Activated CD8-positive, alpha-beta T cell treated with anti-CD3 and anti-CD28 coated beads, Interleukin-2, amount 10 ng/mL, durations not matched to agents 7 days and 5 days (primary cell): ENCODE data around the gene MRS2. TPM values are rescaled to one million over a fixed set of nuclear protein-coding genes. Genes with fewer than 3 reads are reported as not detected.
A peak's percentile ranks its signal among the peaks of the same experiment; 100 is the strongest.
"Not testable (repeated sequence)": the region's sequence is repeated elsewhere in the genome, so short reads cannot be mapped to it uniquely, and the experiment has no call there.

ENCODE experiments used
- ATAC-seq: fragments of 150-1000 bp; cut with Tn5 transposase; one replicate; pipeline ENCODE4 v1.10.0; 2021; ENCODE audit warnings: moderate library complexity
- CTCF ChIA-PET: fragments of 350-600 bp; sonication (Branson Sonifier 250); formaldehyde crosslinking; loops from one replicate; lab custom pipeline; 2021; ENCODE audit warnings: antibody characterized with exemption; lab: Charles Lee
- POLR2A ChIA-PET: fragments of 350-600 bp; sonication (Branson Sonifier 250); formaldehyde crosslinking; loops from one replicate; lab custom pipeline; 2021; ENCODE audit warnings: antibody characterized with exemption; lab: Charles Lee
- DNase-seq: peaks from one replicate; pipeline ENCODE4 v3.0.0-alpha.2; 2020
- H3K27ac Mint-ChIP-seq: one replicate; pipeline ENCODE4 v1.8.0; 2021; ENCODE audit warnings: mild to moderate bottlenecking, mixed read lengths
- H3K27me3 Mint-ChIP-seq: one replicate; pipeline ENCODE4 v1.8.0; 2021; ENCODE audit warnings: low read depth, mixed read lengths
- H3K36me3 Mint-ChIP-seq: one replicate; pipeline ENCODE4 v1.8.0; 2021; ENCODE audit warnings: low read depth, mixed read lengths
- H3K4me1 Mint-ChIP-seq: one replicate; pipeline ENCODE4 v1.8.0; 2021; ENCODE audit warnings: low read depth, mixed read lengths
- H3K4me3 Mint-ChIP-seq: one replicate; pipeline ENCODE4 v1.8.0; 2021; ENCODE audit warnings: mild to moderate bottlenecking, mixed read lengths
- H3K9me3 Mint-ChIP-seq: one replicate; pipeline ENCODE4 v1.8.0; 2022; ENCODE audit warnings: mixed read lengths; ENCODE audit not compliant: insufficient read depth
- total RNA-seq, 2 experiments: library from RNA; stranded (reverse); gene quantifications; one replicate each; pipeline ENCODE4 v1.2.3, GENCODE V29; 2021

MRS2 gene
- total RNA-seq, 2 experiments from 2014 or later: 20.3 to 21.3 TPM

- Mint-ChIP-seq H3K9me3 (no peaks in the 10 kb centered on the region), H3K27me3 (peaks cover 12% of the 10 kb centered on the region), H3K27ac (no peak overlapping the region), H3K4me3 (no peak overlapping the region), H3K36me3 (no peaks in the 10 kb centered on the region), H3K4me1 (no peaks in the 10 kb centered on the region)
- no peak for ATAC-seq
- ChIA-PET POLR2A (no interaction called here), CTCF (no interaction called here)
- DNase-seq: no peak
Measured at GRCh38 chr6:24376871-24377270, 25.9 kb upstream of the MRS2 start.

GRCh38 chr6:24378473-24379097 lies 24.2 kb upstream of the MRS2 start:
- CTCF ChIA-PET: interaction anchor here (0.7 kb wide), 1 partner anchor 48 kb away, joined by 3 read pairs; no protein-coding TSS in a partner anchor
- Mint-ChIP-seq H3K27ac (no peak overlapping the region), H3K4me1 (no peaks in the 10 kb centered on the region), H3K4me3 (no peak overlapping the region), H3K36me3 (no peaks in the 10 kb centered on the region), H3K9me3 (no peaks in the 10 kb centered on the region), H3K27me3 (peaks cover 12% of the 10 kb centered on the region)
- POLR2A ChIA-PET: no interaction called here
- ATAC-seq: no peak
- no peak for DNase-seq

- H3K27me3 Mint-ChIP-seq: peaks cover 19% of the 10 kb centered on the region
- ATAC-seq: no peak
Measured at GRCh38 chr6:24381476-24382219, 21.1 kb upstream of the MRS2 start.

GRCh38 chr6:24382220-24382540 lies 20.6 kb upstream of the MRS2 start:
- Mint-ChIP-seq H3K27me3 (peaks cover 14% of the 10 kb centered on the region), H3K36me3 (no peaks in the 10 kb centered on the region), H3K27ac (no peak overlapping the region), H3K4me1 (no peaks in the 10 kb centered on the region), H3K4me3 (no peak overlapping the region), H3K9me3 (no peaks in the 10 kb centered on the region)
- ATAC-seq: no peak
- DNase-seq: no peak
- POLR2A ChIA-PET: no interaction called here
- CTCF ChIA-PET: no interaction called here

More at GRCh38 chr6:24381476-24382219, 21.1 kb upstream of the MRS2 start:
- Mint-ChIP-seq H3K9me3 (no peaks in the 10 kb centered on the region), H3K4me3 (no peak overlapping the region), H3K4me1 (no peaks in the 10 kb centered on the region), H3K27ac (no peak overlapping the region), H3K36me3 (no peaks in the 10 kb centered on the region)
- POLR2A ChIA-PET: no interaction called here
- DNase-seq: no peak
- CTCF ChIA-PET: no interaction called here

DNA sequence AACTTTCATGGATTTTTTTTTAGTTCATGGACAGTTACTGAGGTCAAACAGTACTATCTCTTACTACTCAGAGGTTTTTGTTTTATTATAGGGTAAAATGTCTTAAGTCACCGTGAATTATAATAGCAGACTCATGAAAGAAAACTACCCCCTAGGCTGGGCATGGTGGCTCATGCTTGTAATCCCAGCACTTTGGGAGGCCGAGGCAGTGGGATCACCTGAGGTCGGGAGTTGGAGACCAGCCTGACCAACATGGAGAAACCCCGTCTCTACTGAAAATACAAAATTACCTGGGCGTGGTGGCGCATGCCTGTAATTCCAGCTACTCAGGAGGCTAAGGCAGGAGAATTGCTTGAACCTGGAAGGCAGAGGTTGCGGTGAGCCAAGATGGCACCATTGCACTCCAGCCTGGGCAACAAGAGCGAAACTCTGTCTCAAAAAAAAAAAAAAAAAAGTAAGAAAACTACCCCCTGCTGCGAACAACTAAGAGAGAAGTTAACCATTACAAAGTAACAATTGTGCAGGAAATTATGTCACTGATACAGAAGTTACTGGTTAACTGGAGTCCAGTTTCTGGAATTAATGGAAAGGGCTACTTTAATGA lies 19.7 kb upstream of the MRS2 start:
- H3K4me3 Mint-ChIP-seq, POLR2A ChIA-PET, ATAC-seq, DNase-seq, H3K9me3 Mint-ChIP-seq, H3K4me1 Mint-ChIP-seq, H3K27ac Mint-ChIP-seq, H3K36me3 Mint-ChIP-seq, CTCF ChIA-PET: not testable (repeated sequence)
- H3K27me3 Mint-ChIP-seq: peaks cover 14% of the 10 kb centered on the region

DNA sequence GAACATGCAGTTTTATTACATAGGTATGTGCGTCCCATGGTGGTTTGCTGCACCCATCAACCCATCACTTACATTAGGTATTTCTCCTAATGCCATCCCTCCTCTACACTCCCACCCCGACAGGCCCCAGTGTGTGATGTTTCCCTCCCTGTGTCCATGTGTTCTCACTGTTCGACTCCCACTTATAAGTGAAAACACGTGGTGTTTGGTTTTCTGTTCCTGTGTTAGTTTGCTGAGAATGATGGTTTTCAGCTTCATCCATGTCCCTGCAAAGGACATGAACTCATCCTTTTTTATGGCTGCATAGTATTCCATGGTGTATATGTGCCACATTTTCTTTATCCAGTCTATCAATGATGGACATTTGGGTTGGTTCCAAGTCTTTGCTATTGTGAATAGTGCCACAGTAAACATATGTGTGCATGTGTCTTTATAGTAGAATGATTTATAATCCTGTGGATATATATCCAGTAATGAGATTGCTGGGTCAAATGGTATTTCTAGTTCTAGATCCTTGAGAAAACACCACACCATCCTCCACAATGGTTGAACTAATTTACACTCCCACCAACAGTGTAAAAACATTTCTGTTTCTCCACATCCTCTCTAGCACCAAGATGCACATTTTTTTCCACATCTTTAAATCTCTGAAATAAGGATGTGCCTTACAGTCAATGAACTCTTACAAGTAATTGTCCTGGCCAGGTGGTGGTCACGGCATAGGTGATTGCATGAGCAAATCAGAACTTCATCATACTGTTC lies 18.2 kb upstream of the MRS2 start:
- H3K27ac Mint-ChIP-seq, POLR2A ChIA-PET, ATAC-seq, H3K4me3 Mint-ChIP-seq, DNase-seq, H3K9me3 Mint-ChIP-seq, H3K36me3 Mint-ChIP-seq, H3K4me1 Mint-ChIP-seq, H3K27me3 Mint-ChIP-seq: not testable (repeated sequence)
- CTCF ChIA-PET: interaction anchor here (1.6 kb wide), 1 partner anchor 101 kb away, joined by 4 read pairs; no protein-coding TSS in a partner anchor

GRCh38 chr6:24385536-24386269 lies 17.0 kb upstream of the MRS2 start:
- ChIA-PET POLR2A (no interaction called here), CTCF (interaction anchor here (1.6 kb wide), 1 partner anchor 103 kb away, joined by 4 read pairs; no protein-coding TSS in a partner anchor)
- no peak for DNase-seq
- H3K27ac Mint-ChIP-seq: no peak overlapping the region
- H3K27me3 Mint-ChIP-seq: peaks cover 7% of the 10 kb centered on the region
- ATAC-seq: no peak
- no peaks in the 10 kb centered on the region for H3K4me1 Mint-ChIP-seq
- H3K4me3 Mint-ChIP-seq: no peak overlapping the region
- no peaks in the 10 kb centered on the region for H3K9me3 Mint-ChIP-seq
- H3K36me3 Mint-ChIP-seq: no peaks in the 10 kb centered on the region

DNA sequence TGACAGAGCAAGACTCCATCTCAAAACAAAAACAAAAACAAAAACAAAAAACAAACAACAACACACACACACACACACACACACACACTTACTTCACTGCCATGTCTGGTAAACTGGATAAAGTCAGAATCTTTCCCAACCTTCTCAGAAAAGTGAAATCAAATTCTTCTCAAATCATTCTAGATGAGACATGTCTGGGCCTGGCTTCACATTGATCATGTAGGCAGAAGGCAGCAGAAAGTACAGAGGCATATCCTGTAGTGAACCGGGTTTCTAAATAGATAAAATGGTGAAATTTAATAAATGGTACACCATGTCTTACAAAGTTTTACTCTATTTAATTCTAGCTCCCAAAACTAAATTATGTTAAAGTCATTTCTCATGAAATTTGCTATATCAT lies 14.9 kb upstream of the MRS2 start:
- no peak overlapping the region for H3K4me3 Mint-ChIP-seq
- ATAC-seq (no peak), DNase-seq (no peak)
- H3K36me3 Mint-ChIP-seq: no peaks in the 10 kb centered on the region
- peaks cover 12% of the 10 kb centered on the region for H3K4me1 Mint-ChIP-seq
- peaks cover 10% of the 10 kb centered on the region for H3K27me3 Mint-ChIP-seq
- no peak overlapping the region for H3K27ac Mint-ChIP-seq
- ChIA-PET POLR2A (no interaction called here), CTCF (interaction anchor here (1.3 kb wide), 1 partner anchor 28 kb away, joined by 5 read pairs; no protein-coding TSS in a partner anchor)
- no peaks in the 10 kb centered on the region for H3K9me3 Mint-ChIP-seq

GRCh38 chr6:24391208-24391607 lies 11.5 kb upstream of the MRS2 start:
- Mint-ChIP-seq H3K9me3 (no peaks in the 10 kb centered on the region), H3K4me1 (peaks cover 12% of the 10 kb centered on the region), H3K36me3 (no peaks in the 10 kb centered on the region), H3K27ac (no peak overlapping the region), H3K27me3 (peaks cover 10% of the 10 kb centered on the region), H3K4me3 (no peak overlapping the region)
- DNase-seq (no peak), ATAC-seq (no peak)
- POLR2A ChIA-PET: no interaction called here
- CTCF ChIA-PET: no interaction called here

DNA sequence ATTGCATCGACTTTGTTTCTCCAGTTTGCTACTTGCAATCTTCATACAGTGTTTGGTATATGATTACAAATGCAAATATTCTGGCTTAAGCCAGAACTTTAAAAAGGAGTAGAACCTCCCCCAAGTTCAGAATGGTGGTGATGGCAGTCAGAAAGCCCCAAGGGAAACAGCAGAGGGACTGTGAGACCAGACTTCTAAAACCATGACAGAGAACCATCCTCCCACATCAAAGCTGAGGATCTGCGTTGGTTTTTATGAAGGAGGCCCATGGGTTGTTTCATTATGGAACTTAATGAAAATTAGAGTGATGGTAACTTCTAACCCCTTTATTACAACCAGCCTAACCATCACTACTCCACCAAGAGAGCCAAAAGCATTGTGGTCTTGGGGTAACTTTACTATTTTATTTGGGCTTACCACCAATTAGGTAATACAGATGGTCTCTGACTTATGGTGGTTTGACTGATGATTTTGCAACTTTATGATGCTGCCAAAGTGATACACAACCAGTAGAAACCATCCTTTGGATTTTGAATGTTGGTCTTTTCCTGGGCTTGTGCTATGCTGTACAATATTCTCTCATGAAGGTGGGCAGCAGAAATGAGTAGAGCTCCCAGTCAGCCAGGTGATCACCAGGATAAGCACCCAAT lies 10.9 kb upstream of the MRS2 start:
- ATAC-seq (peak; percentile 39), DNase-seq (no peak)
- H3K36me3 Mint-ChIP-seq: no peaks in the 10 kb centered on the region
- POLR2A ChIA-PET: no interaction called here
- H3K4me1 Mint-ChIP-seq: peaks cover 12% of the 10 kb centered on the region
- CTCF ChIA-PET: interaction anchor here (1.5 kb wide), 1 partner anchor 32 kb away, joined by 3 read pairs; no protein-coding TSS in a partner anchor
- no peak overlapping the region for H3K27ac Mint-ChIP-seq
- H3K27me3 Mint-ChIP-seq: peaks cover 15% of the 10 kb centered on the region
- H3K4me3 Mint-ChIP-seq: no peak overlapping the region
- H3K9me3 Mint-ChIP-seq: no peaks in the 10 kb centered on the region
